Measurements from ENCODE around the gene SLIT3.

DNA sequence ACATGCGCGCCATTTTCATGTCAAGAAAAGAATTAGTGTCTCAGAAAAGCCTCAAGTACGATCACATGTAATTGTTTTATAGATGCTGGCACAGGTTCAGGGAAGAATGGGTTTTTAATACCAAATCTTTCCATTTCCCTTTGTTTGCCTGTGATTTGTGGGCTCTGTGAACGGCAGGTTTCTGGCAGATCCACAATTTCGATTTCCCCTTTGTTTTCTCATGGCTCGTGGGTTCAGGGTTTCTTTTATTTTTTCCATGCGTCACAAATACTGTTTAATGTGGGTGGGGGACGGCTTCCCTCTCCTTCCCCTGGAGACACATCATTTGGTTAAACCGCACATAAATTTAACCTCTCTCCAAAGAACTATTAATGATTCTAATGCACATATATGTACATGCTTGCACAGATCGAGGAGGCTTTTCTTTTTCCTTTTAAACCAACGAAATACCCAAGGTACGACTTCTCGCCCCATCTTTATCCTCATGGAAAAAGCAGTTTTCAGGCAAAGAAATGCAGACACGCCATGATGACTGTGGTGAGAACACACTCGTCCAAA lies 195.9 kb downstream of the SLIT3 start:
- no peak for TF ChIP-seq TCF7L2 (IDR thresholded peaks at IDR 0.05; ENCODE audit: borderline replicate concordance, low read depth, low read length)
- TF ChIP-seq, protein P1, sequence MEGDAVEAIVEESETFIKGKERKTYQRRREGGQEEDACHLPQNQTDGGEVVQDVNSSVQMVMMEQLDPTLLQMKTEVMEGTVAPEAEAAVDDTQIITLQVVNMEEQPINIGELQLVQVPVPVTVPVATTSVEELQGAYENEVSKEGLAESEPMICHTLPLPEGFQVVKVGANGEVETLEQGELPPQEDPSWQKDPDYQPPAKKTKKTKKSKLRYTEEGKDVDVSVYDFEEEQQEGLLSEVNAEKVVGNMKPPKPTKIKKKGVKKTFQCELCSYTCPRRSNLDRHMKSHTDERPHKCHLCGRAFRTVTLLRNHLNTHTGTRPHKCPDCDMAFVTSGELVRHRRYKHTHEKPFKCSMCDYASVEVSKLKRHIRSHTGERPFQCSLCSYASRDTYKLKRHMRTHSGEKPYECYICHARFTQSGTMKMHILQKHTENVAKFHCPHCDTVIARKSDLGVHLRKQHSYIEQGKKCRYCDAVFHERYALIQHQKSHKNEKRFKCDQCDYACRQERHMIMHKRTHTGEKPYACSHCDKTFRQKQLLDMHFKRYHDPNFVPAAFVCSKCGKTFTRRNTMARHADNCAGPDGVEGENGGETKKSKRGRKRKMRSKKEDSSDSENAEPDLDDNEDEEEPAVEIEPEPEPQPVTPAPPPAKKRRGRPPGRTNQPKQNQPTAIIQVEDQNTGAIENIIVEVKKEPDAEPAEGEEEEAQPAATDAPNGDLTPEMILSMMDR (tag by site-specific recombination; IDR thresholded peaks at IDR 0.05) = no peak
- TF ChIP-seq ZNF777 (tag by site-specific recombination; IDR thresholded peaks at IDR 0.05; ENCODE audit: borderline replicate concordance) = no peak
- no peak for TF ChIP-seq ZNF514 (tag by site-specific recombination; IDR thresholded peaks at IDR 0.05)
- no peak for TF ChIP-seq ZEB2 (tag by site-specific recombination; IDR thresholded peaks at IDR 0.05)
- TF ChIP-seq ZNF571 (tag by site-specific recombination; IDR thresholded peaks at IDR 0.05) = no peak
- no peak for TF ChIP-seq ZNF558 (tag by site-specific recombination; IDR thresholded peaks at IDR 0.05)
- TF ChIP-seq, protein P2, sequence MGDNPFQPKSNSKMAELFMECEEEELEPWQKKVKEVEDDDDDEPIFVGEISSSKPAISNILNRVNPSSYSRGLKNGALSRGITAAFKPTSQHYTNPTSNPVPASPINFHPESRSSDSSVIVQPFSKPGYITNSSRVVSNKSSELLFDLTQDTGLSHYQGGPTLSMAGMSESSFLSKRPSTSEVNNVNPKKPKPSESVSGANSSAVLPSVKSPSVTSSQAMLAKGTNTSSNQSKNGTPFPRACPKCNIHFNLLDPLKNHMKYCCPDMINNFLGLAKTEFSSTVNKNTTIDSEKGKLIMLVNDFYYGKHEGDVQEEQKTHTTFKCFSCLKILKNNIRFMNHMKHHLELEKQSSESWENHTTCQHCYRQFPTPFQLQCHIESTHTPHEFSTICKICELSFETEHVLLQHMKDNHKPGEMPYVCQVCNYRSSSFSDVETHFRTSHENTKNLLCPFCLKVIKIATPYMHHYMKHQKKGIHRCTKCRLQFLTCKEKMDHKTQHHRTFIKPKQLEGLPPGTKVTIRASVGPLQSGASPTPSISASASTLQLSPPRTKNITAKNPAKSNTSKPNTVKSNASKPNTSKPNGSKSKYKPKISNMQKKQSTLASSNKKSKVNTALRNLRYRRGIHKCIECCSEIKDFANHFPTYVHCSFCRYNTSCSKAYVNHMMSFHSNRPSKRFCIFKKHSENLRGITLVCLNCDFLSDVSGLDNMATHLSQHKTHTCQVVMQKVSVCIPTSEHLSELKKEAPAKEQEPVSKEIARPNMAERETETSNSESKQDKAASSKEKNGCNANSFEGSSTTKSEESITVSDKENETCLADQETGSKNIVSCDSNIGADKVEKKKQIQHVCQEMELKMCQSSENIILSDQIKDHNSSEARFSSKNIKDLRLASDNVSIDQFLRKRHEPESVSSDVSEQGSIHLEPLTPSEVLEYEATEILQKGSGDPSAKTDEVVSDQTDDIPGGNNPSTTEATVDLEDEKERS (tag by site-specific recombination; IDR thresholded peaks at IDR 0.05) = no peak
- no peak for TF ChIP-seq ZNF76 (tag by site-specific recombination; IDR thresholded peaks at IDR 0.05; ENCODE audit: borderline replicate concordance, low read depth)
- no peak for TF ChIP-seq ZNF292 (tag by site-specific recombination; IDR thresholded peaks at IDR 0.05; ENCODE audit: borderline replicate concordance, low read depth)
- TF ChIP-seq ZNF10 (tag by site-specific recombination; IDR thresholded peaks at IDR 0.05) = no peak
- no peak for TF ChIP-seq YY1 (tag by site-specific recombination; IDR thresholded peaks at IDR 0.05)
- no peak for TF ChIP-seq ZNF501 (tag by site-specific recombination; IDR thresholded peaks at IDR 0.05)
